Muscle of leg (tissue), 11 donors: ENCODE results near the gene TWIST2. TPM values are rescaled to one million over a fixed set of nuclear protein-coding genes. Genes with fewer than 3 reads are reported as not detected.

ENCODE experiments used
- DNase-seq: peaks from one replicate; pipeline ENCODE4 v3.0.0; 2013
- H3K27ac ChIP-seq: one replicate; pipeline ENCODE4 v1.5.1; 2013; ENCODE audit warnings: mild to moderate bottlenecking, low read length, control low read depth
- H3K27me3 ChIP-seq: one replicate; pipeline ENCODE4 v1.6.1; 2013; ENCODE audit warnings: low read length; ENCODE audit not compliant: control insufficient read depth, insufficient read depth
- H3K36me3 ChIP-seq: one replicate; pipeline ENCODE4 v1.6.1; 2013; ENCODE audit warnings: low read length; ENCODE audit not compliant: control insufficient read depth, insufficient read depth
- H3K4me1 ChIP-seq: one replicate; pipeline ENCODE4 v1.6.1; 2013; ENCODE audit warnings: low read length; ENCODE audit not compliant: control insufficient read depth, insufficient read depth
- H3K4me3 ChIP-seq: one replicate; pipeline ENCODE4 v1.5.1; 2013; ENCODE audit warnings: low read length, control low read depth
- H3K9me3 ChIP-seq: replicated peaks from 2 replicates; pipeline ENCODE4 v1.6.1; 2013; ENCODE audit warnings: low read depth, low read length; ENCODE audit not compliant: control insufficient read depth
- WGBS: methylation state at CpG from one replicate; pipeline ENCODE4 v1.1.5; 2013; ENCODE audit warnings: missing lambda C conversion rate; ENCODE audit not compliant: insufficient coverage; 5-methylcytosine and 5-hydroxymethylcytosine counted together
- polyA plus RNA-seq, 8 donors: library from polyadenylated mRNA; unstranded; fragments of 120-200 nt; gene quantifications; one replicate each; pipeline versions ENCODE4 v1.2.1 to v1.2.3, GENCODE V29; 2013; ENCODE audit warnings: inconsistent platforms in 1 of 8, low replicate concordance in 1 of 8; ENCODE audit not compliant: insufficient read length in 8 of 8, insufficient read depth in 1 of 8
- total RNA-seq: library from RNA; stranded (reverse); fragments of 120-200 nt; gene quantifications from one replicate; pipeline ENCODE4 v1.2.4, GENCODE V29; 2013

TWIST2 gene
- total and polyA plus RNA-seq, 9 donors, result 2.9 to 43.7 (median 6.6) TPM

- Histone ChIP-seq H3K4me1 (peaks cover 25% of the 10 kb centered on the region), H3K27me3 (peaks cover 65% of the 10 kb centered on the region), H3K36me3 (no peaks in the 10 kb centered on the region), H3K9me3 (no peaks in the 10 kb centered on the region), H3K4me3 (peak overlapping the region; percentile 58), H3K27ac (peak overlapping the region; percentile 67)
- DNase-seq, result no peak
- 1% methylated on average over 30 of the region's 30 CpGs for WGBS
Measured at GRCh38 chr2:238847419-238847801, 475 bp upstream of the TWIST2 start.

- Histone ChIP-seq H3K4me3 (peak overlapping the region; percentile 58), H3K27ac (no peak overlapping the region), H3K4me1 (peaks cover 25% of the 10 kb centered on the region), H3K27me3 (peaks cover 62% of the 10 kb centered on the region), H3K36me3 (no peaks in the 10 kb centered on the region), H3K9me3 (no peaks in the 10 kb centered on the region)
- no peak for DNase-seq
- 1% methylated on average over 35 of the region's 36 CpGs for WGBS
Measured at GRCh38 chr2:238848691-238848975, 748 bp downstream of the TWIST2 start.

DNA sequence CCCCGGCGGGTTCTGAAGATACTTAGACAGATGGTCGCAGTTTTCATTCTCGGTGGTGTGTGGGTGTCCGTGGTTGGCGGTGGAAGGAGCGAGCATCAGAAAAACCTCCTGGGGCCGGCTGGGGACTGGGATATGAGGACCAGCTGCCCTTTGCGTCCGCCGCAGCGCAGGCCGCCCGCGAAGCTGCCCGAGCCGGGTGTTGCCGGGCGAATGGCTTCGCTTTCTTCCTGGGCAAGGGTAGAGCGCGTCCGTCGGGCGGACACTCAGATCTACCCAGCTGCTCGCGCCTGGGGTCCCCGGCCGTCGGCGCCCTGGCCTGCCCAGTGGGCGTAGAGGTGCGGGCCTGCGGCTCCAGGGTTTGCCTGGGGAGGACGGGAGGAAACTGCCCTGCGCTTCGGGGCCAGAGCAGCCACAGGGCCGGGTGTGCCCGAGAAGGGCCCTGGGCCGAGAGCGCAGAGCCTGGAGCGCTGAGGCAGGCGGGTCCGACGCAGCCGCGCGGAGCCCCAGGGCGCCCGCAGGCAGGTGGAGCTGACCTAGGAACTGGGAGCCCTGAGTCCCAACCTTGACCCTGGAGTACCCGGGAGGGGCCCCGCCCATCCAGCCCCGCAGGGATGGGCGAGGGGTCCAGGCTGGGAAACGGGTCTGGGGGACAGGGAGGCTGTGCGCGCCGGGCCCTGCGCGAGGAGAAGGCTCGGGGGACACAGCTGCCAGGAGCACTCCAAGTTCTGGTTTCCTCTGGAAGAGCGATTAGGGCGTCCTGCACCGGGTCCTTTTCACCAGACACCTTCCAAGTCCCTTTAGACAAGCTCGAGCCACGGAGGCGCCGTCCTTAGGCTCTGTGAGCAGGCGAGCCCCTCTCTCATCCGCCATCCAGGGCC is 1.3 kb downstream of the TWIST2 start:
- no peaks in the 10 kb centered on the region for H3K9me3 ChIP-seq
- no peaks in the 10 kb centered on the region for H3K36me3 ChIP-seq
- peaks cover 63% of the 10 kb centered on the region for H3K27me3 ChIP-seq
- 2% methylated on average over 64 of the region's 70 CpGs for WGBS
- H3K4me1 ChIP-seq, result peaks cover 25% of the 10 kb centered on the region
- DNase-seq, result no peak
- no peak overlapping the region for H3K27ac ChIP-seq
- peak overlapping the region; percentile 50 for H3K4me3 ChIP-seq

DNA sequence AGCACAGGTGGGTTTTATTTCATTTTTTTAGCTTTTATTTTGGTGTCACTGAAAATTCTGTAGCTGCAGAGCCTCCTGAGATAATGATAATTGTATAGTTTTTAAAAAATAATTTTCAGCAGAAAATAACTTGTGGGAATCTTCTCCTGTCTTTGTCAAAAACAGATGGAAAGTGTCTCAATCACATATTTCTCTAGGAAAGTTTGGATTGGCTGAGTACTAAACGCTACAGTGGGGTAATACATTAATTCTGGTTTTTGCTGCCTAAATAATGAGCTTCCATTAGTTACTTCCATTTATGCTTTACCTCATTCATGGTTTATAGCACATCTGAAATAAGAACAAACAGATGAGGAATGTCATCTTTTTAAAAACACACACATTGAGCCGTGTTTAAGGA is 2.2 kb downstream of the TWIST2 start:
- H3K9me3 ChIP-seq, result no peaks in the 10 kb centered on the region
- H3K36me3 ChIP-seq, result no peaks in the 10 kb centered on the region
- H3K4me1 ChIP-seq, result peaks cover 25% of the 10 kb centered on the region
- H3K4me3 ChIP-seq, result no peak overlapping the region
- WGBS, result no CpG with 5 or more reads among the region's 2 CpGs
- H3K27ac ChIP-seq, result no peak overlapping the region
- H3K27me3 ChIP-seq, result peaks cover 68% of the 10 kb centered on the region
- DNase-seq, result no peak

GRCh38 chr2:238851026-238851425 is 3.1 kb downstream of the TWIST2 start:
- H3K27ac ChIP-seq, result no peak overlapping the region
- peaks cover 65% of the 10 kb centered on the region for H3K27me3 ChIP-seq
- H3K36me3 ChIP-seq, result no peaks in the 10 kb centered on the region
- no peaks in the 10 kb centered on the region for H3K9me3 ChIP-seq
- H3K4me3 ChIP-seq, result no peak overlapping the region
- DNase-seq, result no peak
- no CpG with 5 or more reads among the region's 5 CpGs for WGBS
- H3K4me1 ChIP-seq, result peaks cover 22% of the 10 kb centered on the region

GRCh38 chr2:238851761-238852160 is 3.9 kb downstream of the TWIST2 start:
- Histone ChIP-seq H3K9me3 (no peaks in the 10 kb centered on the region), H3K4me1 (peaks cover 17% of the 10 kb centered on the region), H3K27ac (no peak overlapping the region), H3K36me3 (no peaks in the 10 kb centered on the region), H3K4me3 (no peak overlapping the region), H3K27me3 (peaks cover 62% of the 10 kb centered on the region)
- no peak for DNase-seq
- WGBS, result no CpG with 5 or more reads among the region's 3 CpGs

GRCh38 chr2:238852206-238852869 is 4.5 kb downstream of the TWIST2 start:
- no peak for DNase-seq
- H3K9me3 ChIP-seq, result no peaks in the 10 kb centered on the region
- no peak overlapping the region for H3K27ac ChIP-seq
- no CpG with 5 or more reads among the region's 9 CpGs for WGBS
- peaks cover 61% of the 10 kb centered on the region for H3K27me3 ChIP-seq
- no peak overlapping the region for H3K4me3 ChIP-seq
- H3K4me1 ChIP-seq, result peaks cover 14% of the 10 kb centered on the region
- H3K36me3 ChIP-seq, result no peaks in the 10 kb centered on the region

DNA sequence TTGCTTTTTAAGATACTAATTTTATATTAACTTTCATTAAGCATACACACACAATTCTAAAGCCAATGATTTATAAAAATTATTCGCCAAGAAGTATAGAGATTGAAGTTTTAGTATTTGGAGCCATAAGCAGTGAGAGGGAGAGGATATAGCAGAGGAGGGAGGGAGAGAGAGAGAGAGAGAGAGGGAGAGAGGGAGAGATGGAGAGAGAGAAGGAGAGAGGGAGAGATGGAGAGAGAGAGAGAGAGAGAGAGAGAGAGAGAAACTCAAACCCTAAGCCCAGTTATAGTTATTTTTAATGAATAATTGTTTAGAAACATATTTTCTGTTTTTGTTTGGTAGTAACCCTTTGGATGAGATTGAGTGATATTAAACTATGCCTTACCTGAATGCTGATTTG is 5.3 kb downstream of the TWIST2 start:
- Histone ChIP-seq H3K4me1 (peaks cover 11% of the 10 kb centered on the region), H3K4me3 (no peak overlapping the region), H3K27ac (no peak overlapping the region), H3K9me3 (no peaks in the 10 kb centered on the region), H3K27me3 (peaks cover 56% of the 10 kb centered on the region), H3K36me3 (no peaks in the 10 kb centered on the region)
- no CpG with 5 or more reads among the region's 1 CpG for WGBS
- no peak for DNase-seq

- DNase-seq, result no peak
- no peak overlapping the region for H3K27ac ChIP-seq
- H3K4me3 ChIP-seq, result no peak overlapping the region
- H3K36me3 ChIP-seq, result no peaks in the 10 kb centered on the region
- H3K27me3 ChIP-seq, result peaks cover 54% of the 10 kb centered on the region
- 73% methylated on average over 2 of the region's 9 CpGs for WGBS
- H3K4me1 ChIP-seq, result peaks cover 7% of the 10 kb centered on the region
- H3K9me3 ChIP-seq, result no peaks in the 10 kb centered on the region
Measured at GRCh38 chr2:238853721-238854120, 5.8 kb downstream of the TWIST2 start.

DNA sequence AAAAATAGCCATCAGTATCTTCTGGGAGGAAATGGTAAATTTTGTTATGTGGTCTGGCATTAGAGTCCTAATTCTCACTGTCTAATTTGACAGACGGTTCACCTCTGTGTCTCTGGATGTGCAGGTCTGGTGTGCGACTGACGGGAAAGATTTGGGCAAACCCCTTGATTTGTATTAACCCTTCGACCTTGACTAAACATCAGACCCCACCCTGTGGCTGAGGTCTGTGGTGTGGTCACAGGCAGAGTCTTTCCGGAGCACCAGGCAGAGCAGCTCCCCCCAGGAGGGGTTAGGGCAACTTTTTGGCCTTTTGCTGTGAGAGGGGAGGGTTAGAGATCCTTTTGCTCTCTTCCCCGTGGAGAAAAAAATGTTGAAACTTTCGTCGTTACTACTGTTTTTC is 6.4 kb downstream of the TWIST2 start:
- Histone ChIP-seq H3K36me3 (no peaks in the 10 kb centered on the region), H3K27me3 (peaks cover 50% of the 10 kb centered on the region), H3K4me3 (no peak overlapping the region), H3K27ac (no peak overlapping the region), H3K4me1 (peaks cover 4% of the 10 kb centered on the region), H3K9me3 (no peaks in the 10 kb centered on the region)
- DNase-seq, result no peak
- WGBS, result no CpG with 5 or more reads among the region's 8 CpGs
